HG02610 (cell line): ENCODE results near the gene PIK3C2G.

Source experiments
- ATAC-seq: cut with Tn5 transposase; IDR thresholded peaks from one replicate; pipeline ENCODE4 v1.9.1; 2021; ENCODE audit warnings: mild to moderate bottlenecking, moderate library complexity; ENCODE audit not compliant: unreplicated experiment

Gene PIK3C2G

DNA sequence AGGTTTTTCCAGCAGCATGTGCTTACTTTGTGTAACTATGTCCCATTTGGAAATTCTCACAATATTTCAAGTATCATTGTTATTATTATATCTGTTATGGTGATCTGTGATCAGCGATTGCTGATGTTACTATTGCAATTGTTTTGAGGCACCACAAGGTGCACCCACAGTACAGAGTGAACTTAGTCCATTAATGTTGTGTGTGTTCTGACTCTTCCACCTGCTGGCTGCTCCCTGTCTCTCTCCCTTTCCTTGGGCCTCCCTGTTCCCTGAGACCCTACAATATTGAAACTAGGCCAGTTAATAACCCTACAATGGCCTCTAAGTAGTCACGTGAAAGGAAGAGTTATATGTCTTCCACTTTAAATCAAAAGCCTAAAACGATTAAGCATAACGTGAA, 153.9 kb downstream of the PIK3C2G start:
- no peak for ATAC-seq

- ATAC-seq, result no peak
Observed at GRCh38 chr12:18416412-18416811, 155.1 kb downstream of the PIK3C2G start.

DNA sequence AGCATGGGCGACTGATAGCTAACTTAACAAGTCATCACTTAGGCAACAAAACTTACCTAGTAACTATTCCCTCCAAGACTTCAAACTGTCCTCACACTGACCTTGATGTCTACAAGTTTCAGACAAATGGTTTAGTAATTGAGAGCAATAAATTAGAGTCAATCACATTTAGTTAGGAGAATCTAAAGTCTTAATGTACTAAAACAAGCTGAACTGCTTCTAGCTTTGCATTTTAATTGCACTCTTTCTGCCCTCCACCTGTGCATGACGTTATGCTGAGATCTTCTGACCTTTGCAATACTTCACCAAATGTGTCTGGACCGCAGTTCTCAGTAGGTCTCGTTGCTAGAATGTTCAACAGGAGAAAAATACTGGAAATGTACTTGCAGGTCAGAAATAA, 158.0 kb downstream of the PIK3C2G start:
- no peak for ATAC-seq

- no peak for ATAC-seq
Observed at GRCh38 chr12:18421867-18422266, 160.5 kb downstream of the PIK3C2G start.

DNA sequence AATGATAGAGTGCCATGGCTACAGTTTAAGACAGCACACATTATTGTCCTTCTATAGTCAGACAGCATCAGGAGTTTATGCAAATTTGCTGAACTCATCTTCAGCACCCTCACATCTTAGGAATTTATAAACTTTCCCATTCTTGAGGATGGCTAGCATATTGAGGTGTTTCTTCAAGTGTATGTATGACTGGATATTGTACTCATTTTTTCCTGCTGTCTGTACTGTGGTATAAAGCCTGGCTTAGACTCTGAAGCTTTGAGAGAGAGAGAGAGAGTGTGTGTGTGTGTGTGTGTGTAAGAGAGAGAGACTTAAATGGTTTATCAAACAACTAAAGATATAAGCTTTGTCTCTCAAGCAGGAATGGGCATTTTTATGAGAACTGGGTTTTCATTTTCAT, 161.6 kb downstream of the PIK3C2G start:
- no peak for ATAC-seq

DNA sequence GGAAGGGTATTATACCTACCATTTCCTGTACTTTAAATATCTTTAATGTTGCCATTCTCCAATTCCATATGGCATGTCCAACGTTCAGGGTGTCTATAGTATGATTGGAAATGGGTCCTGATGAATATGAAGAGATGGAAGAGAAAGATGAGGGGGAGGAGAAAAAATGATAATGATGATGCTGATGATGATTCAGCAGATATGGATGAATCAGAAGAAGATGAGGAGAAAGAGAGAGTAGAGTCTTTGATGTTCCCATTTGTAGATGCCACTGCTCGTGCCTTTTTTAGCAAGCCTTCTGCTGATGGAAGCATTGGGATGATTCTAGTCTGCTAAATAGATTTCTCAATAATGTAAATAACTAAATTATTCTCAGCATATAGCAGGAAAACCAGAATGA, 163.5 kb downstream of the PIK3C2G start:
- ATAC-seq, result no peak

GRCh38 chr12:18427520-18427919, 166.2 kb downstream of the PIK3C2G start:
- ATAC-seq, result no peak

DNA sequence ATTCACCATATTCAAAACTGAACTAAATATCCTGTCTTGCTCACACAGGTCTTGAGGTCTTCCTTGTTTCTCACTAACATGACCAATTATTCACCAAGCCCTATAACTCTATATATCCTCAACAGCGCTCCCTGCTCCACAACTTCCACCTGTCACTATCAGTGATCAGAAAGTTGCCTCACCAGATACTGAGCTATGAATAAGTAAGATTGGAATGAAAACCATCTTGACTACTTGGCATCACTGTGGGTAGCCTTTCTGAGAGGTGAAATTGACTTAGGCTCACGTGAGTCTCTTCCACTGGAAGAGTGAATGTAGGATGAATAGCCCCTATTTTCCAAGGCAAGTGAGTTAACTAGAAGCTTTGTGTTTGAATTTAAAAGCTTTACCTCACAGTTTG, 167.1 kb downstream of the PIK3C2G start:
- no peak for ATAC-seq

GRCh38 chr12:18429366-18429765, 168.0 kb downstream of the PIK3C2G start:
- no peak for ATAC-seq

- ATAC-seq, result peak; percentile 92
Observed at GRCh38 chr12:18430425-18431048, 169.2 kb downstream of the PIK3C2G start.

GRCh38 chr12:18431771-18432170, 170.5 kb downstream of the PIK3C2G start:
- no peak for ATAC-seq

DNA sequence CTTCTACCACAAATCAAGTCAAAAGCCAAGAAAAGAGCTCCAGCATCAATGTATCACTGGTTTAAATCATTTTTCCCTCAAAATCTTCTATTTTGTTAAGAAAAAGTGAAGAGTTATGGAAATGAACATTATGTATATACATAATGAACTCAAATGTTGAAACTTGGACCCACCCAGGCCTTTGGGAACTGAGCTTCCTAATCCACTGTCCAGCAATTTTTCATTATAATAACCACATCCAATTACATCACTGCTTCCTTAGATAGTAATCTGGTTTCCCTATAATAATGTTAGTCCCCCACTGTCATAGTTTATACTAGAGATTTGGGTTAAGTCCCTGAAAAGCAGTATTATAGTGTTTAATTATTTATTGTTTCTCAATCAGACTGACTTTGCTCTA, 170.9 kb downstream of the PIK3C2G start:
- ATAC-seq, result no peak

GRCh38 chr12:18436170-18436569, 174.9 kb downstream of the PIK3C2G start:
- ATAC-seq, result no peak

GRCh38 chr12:18439541-18439940, 178.2 kb downstream of the PIK3C2G start:
- ATAC-seq, result no peak

DNA sequence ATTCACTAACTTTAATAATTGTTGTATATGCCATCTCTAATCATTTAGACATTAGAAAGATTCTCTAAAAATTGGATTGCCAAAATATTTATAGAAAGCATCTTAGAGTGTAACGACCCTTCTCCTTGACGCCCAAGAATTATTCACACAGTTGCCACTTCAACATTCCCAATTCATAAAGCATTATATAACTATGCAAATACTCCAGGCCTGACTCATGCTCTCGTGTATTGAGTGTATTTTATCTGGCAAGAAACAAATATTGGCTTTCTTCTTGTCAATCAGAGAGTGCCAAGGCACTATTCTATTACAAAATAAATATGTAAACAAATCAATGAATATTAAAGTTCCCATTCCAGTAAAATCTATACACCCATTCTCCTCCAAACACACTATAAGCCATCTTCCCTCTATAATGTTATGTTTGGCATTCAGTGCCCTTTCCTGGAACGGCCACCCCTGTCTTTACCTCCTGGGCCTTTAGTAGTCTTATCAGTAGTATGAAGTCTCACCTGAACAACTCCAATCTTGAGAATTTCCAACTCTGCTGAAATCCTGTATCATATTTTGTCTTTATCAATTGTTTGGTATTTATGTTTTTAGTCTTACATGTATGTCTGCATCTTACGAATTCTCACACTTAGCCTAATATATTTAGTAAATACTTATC, 182.6 kb downstream of the PIK3C2G start:
- ATAC-seq, result no peak

- ATAC-seq, result peak; percentile 75
Observed at GRCh38 chr12:18446061-18446644, 184.8 kb downstream of the PIK3C2G start.

DNA sequence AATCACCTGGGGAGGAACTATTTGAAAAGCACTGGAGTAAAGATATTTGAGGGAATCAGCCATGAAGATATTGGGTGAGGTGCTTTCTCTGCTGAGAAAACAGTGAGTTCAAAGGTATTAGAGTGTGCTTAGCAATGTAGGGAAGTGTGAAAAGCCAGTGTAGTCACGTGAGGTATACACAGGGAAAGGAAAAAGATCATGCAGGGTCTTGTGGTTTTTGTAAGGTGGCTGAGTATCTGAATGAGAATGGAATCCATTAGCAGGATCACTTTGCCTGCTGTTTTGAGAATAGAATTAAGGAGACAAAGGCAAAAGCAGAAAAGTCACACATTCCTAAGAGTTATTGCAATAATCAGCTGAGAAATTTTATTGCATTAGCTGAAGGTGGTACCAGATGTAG, 193.0 kb downstream of the PIK3C2G start:
- no peak for ATAC-seq

DNA sequence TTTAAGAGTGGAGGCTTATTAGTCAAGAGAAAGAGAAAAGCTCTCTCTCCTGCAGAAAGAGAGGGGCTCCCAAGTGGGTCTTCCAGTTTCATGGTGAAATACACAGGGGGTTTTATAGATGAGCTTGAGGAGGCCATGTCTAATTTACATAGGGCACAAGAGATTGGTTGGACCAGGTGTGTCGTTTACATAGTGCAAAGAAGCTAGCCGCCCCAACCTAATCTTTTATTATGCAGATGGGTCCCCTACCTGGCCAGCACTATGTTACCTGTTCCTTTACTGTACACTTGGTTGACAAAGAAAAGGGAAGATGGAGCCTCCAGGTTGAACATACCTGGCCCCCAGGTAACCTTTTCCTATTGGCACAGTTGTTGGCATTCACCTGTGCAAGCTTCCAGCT, 195.0 kb downstream of the PIK3C2G start:
- ATAC-seq, result no peak

DNA sequence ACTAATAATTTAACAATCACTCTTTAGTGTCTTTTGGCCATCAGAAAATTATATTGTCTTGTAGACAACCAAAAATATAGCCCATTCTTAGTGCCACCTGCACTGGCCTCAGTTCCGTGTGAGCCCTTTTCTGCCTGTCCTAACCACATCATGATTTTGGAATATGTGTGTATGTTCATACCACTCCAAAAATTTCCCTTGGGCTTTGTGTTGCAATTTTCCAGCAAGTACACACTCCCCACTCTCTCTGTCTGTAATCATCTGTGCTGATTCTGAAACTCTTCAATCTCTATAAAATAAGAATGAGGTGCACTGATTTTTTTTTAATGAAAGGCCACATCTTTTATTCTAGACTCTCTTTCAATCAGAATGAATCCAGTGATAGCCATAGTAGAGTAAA, 196.0 kb downstream of the PIK3C2G start:
- no peak for ATAC-seq

DNA sequence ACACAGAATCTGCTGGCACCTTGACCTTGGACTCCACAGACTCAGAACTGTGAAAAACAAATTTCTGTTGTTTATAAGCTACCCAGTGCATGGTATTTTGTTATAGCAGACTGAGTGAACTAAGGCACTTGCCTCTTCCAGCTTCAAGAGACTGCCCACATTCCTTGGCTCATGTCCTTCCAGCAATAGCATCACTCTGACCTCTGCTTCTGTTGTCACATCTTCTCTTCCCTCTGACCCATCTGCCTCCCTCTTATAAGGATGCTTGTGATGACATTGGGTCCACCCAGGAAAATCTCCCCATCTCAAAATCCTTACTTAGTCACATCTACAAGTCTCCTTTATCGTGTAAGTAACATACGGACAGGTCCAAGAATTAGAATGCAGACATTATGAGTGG, 200.4 kb downstream of the PIK3C2G start:
- ATAC-seq, result no peak

DNA sequence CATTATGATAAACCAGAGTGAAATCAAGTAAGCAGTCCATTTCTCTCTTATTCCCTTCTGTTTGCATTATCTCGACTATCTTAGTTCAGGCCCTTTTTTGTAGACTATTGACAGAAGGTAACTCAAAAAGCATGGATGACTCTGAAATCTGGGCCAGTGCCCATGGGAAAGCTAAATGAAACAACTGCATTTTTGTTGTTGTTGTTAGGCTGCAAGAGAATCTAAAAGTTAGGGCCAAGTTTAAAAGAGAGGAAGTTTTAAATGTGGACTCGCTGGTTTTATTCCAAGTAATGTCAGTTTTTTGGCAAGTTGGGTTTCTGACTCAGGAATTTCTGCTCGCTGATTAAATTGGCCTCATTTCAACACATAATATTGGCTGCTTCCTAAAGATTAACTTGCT, 201.1 kb downstream of the PIK3C2G start:
- ATAC-seq, result no peak

GRCh38 chr12:18467620-18468245, 206.4 kb downstream of the PIK3C2G start:
- peak; percentile 94 for ATAC-seq
